Measurements from ENCODE around the gene SV2B.

SV2B gene

DNA sequence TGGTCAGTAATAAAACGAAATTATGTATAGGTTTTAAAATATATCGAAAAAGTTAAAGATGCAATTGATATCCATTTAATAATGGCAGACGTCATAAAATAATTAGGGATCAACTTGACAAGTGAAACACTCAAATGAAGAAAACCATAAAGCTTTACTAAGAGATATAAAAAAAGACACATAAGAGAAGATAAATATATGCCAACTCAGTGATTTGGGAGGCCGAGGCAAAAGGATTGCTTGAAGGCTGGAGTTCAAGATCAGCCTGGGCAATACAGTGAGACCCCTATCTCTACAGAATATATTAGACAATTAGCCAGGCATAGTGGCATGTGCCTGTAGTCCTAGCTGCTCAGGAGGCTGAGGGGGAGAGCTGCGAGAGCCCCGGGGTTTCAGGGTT lies 190.5 kb downstream of the SV2B start:
- TF ChIP-seq, protein P1, sequence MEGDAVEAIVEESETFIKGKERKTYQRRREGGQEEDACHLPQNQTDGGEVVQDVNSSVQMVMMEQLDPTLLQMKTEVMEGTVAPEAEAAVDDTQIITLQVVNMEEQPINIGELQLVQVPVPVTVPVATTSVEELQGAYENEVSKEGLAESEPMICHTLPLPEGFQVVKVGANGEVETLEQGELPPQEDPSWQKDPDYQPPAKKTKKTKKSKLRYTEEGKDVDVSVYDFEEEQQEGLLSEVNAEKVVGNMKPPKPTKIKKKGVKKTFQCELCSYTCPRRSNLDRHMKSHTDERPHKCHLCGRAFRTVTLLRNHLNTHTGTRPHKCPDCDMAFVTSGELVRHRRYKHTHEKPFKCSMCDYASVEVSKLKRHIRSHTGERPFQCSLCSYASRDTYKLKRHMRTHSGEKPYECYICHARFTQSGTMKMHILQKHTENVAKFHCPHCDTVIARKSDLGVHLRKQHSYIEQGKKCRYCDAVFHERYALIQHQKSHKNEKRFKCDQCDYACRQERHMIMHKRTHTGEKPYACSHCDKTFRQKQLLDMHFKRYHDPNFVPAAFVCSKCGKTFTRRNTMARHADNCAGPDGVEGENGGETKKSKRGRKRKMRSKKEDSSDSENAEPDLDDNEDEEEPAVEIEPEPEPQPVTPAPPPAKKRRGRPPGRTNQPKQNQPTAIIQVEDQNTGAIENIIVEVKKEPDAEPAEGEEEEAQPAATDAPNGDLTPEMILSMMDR (IDR thresholded peaks at IDR 0.05; ENCODE audit: insufficient read depth, low read depth, low read length, missing control alignments): no peak
- no peak for DNase-seq (ENCODE audit: low read depth)

DNA sequence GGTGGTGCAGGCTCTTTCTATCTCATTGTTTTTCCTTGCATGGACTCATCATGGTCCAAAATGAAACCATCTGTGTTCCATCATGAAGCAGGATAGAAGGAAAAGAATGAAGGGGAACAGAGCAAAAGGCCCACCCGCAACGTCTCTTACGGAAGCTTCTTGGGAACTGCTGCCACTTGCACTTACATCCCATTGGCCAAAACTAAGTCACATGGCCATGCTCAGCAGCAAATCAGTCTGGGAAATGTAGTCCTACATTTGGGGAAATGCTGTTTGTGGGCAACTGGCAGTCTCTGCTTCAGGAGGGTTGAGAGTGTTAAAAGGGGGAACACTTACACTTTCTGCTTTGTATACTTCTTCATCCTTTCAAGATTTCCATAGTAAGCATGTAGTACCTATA lies 191.6 kb downstream of the SV2B start:
- TF ChIP-seq, protein P1 (IDR thresholded peaks at IDR 0.05; ENCODE audit: insufficient read depth, low read depth, low read length, missing control alignments): no peak
- DNase-seq (ENCODE audit: low read depth): peak; percentile 15
- no peak overlapping the region for H3K4me3 ChIP-seq (ENCODE audit: low read depth, low read length)

More for the DNA sequence above, 190.5 kb downstream of the SV2B start:
- H3K4me3 ChIP-seq (ENCODE audit: low read depth, low read length): no peak overlapping the region

DNA sequence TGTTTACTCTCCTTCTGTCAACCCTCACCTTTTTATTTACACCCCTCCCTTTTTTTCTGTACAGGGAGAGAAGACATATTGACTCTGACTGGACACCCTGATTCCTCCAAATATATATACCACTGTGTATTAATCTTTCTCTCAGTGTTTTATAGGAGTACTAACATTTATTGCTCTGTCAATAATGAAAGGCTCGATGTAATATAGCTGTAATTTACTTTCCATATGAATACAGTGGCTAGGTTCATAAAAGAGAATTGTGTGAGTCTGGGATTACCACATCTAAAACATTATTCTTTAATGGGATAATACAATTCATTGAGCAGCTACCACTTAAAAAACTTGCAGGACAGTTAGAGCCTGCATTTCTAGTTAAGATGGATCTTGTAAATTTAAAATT lies 194.3 kb downstream of the SV2B start:
- no peak for DNase-seq (ENCODE audit: low read depth)
- TF ChIP-seq, protein P1 (IDR thresholded peaks at IDR 0.05; ENCODE audit: insufficient read depth, low read depth, low read length, missing control alignments): no peak
- H3K4me3 ChIP-seq (ENCODE audit: low read depth, low read length): no peak overlapping the region

DNA sequence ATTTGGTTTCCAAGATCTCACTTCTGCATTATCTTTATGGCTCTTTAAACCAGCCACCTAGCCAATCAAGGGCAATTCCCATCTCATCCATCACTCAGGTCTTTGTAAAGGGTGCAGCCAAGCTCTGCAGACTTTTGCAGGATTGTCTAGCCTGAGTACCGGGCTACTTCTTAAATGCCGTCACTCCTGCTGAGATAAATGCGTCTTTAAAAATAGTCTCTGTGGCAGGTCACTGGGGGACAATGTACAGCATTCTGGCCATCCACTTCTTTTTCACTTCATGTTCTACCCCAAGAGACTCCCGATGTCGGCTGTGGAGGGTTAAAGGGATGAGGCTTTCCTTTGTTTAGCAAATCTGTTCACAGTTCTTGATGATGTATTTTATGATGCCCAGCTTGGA lies 194.7 kb downstream of the SV2B start:
- H3K4me3 ChIP-seq (ENCODE audit: low read depth, low read length): no peak overlapping the region
- DNase-seq (ENCODE audit: low read depth): no peak
- TF ChIP-seq, protein P1 (IDR thresholded peaks at IDR 0.05; ENCODE audit: insufficient read depth, low read depth, low read length, missing control alignments): no peak

DNA sequence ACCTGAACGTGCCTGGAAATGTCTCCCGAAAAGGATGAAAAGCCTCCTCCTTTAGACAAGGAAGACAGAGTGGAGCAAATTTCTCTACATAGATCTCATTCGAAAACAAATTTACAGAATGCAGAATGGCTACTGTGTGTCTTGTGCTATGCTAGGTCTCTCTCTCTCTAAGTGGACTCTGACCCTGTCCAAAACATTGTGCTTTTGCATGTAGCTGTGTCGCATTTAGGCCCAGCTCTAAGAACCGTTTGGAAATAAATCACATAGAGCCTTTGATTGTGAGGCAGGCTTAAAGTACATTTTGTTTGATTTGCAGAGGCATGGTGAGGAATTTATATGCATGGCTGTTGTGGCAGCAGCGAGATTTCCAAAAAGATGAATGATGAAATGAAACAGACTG lies 198.0 kb downstream of the SV2B start:
- DNase-seq (ENCODE audit: low read depth): no peak
- TF ChIP-seq, protein P1 (IDR thresholded peaks at IDR 0.05; ENCODE audit: insufficient read depth, low read depth, low read length, missing control alignments): no peak
- no peak overlapping the region for H3K4me3 ChIP-seq (ENCODE audit: low read depth, low read length)

DNA sequence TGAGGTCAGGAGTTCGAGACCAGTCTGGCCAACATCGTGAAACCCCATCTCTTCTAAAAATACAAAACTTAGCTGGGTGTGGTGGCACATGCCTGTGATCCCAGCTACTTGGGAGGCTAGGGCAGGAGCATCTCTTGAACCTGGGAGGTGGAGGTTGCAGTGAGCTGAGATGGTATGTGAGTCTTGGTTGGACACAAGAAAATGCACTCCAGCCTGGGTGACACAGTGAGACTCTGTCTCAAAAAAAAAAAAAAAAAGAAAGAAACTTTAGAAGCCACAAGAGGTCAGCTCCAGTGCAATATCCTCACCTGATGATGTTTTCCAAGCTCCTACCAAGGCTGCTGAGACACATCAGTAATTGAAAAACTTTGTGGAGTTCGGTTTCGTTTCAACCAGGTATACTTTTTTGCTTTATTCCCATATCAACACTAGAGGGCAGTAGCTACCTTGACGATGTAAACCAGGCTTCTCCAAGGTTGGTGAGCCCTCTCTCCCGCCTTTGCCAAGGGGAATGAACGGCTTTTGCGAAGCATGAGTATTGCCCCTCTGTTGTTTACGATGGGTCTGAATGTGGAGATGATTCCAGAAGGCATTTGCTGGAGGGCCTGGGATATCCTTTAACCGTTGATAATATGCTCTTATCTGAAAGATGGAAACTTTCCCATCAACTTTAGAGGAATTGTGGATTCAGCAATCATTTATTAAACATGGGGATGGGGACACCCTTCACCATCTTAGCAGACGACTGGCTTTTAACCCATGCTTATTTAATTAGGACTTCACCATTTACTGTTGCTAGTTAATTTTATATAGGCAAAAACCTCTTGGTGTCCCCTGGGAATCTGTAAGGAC lies 202.8 kb downstream of the SV2B start:
- no peak overlapping the region for H3K4me3 ChIP-seq (ENCODE audit: low read depth, low read length)
- TF ChIP-seq, protein P1 (IDR thresholded peaks at IDR 0.05; ENCODE audit: insufficient read depth, low read depth, low read length, missing control alignments): peak; percentile 69
- peak; percentile 52 for DNase-seq (ENCODE audit: low read depth)

DNA sequence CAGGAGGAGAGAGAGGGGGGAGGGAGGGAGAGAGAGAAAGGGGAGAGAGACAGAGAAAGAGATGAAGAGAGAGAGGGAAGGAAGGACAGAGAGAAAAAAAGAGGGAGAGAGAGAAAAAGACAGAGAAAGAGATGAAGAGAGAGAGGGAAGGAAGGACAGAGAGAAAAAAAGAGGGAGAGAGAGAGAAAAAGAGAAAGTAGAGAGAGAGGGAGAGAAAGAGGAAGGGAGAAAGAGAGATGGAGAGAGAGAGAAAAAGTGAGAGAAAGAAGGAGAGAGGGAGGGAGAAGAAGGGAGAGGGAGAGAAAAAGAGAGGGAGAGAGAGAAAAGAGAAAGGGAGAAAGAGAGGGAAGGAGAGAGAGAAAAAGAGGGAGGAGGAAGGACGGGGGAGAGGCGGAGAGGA lies 204.2 kb downstream of the SV2B start:
- DNase-seq (ENCODE audit: low read depth): no peak
- no peak overlapping the region for H3K4me3 ChIP-seq (ENCODE audit: low read depth, low read length)
- TF ChIP-seq, protein P1 (IDR thresholded peaks at IDR 0.05; ENCODE audit: insufficient read depth, low read depth, low read length, missing control alignments): no peak
